Gastrocnemius medialis (tissue), 4 donors: ENCODE data around the gene APBA1. TPM values are rescaled to one million over a fixed set of nuclear protein-coding genes. Genes with fewer than 3 reads are reported as not detected.

Experiments
- ATAC-seq, 2 donors: fragments of 150-250 bp; one replicate each; pipeline ENCODE4 v1.9.1; 2016
- DNase-seq, 2 donors: peaks; one replicate each; pipeline ENCODE4 v3.0.0-alpha.2; 2019
- H3K27ac ChIP-seq, 4 donors: fragments of 200-600 bp; sonication (generic); 1 replicate in 1 of 4; 2 replicates in 3 of 4; pipeline ENCODE4 v1.5.1; 2016 to 2018; ENCODE audit warnings: mild to moderate bottlenecking in 2 of 4, moderate library complexity in 1 of 4
- H3K27me3 ChIP-seq, 3 donors: fragments of 200-600 bp; sonication (generic) in 2 of 3; 1 replicate in 1 of 3; 2 replicates in 2 of 3; pipeline versions ENCODE4 v1.5.1 to v1.6.0; 2016 to 2019; ENCODE audit warnings: mild to moderate bottlenecking in 1 of 3, moderate library complexity in 1 of 3
- H3K36me3 ChIP-seq, 2 donors: fragments of 200-600 bp; sonication (generic) in 1 of 2; one replicate each; pipeline ENCODE4 v1.5.1; 2017 to 2018
- H3K4me1 ChIP-seq, 2 donors: fragments of 200-600 bp; sonication (generic) in 1 of 2; one replicate each; pipeline ENCODE4 v1.5.1; 2016 to 2017; ENCODE audit warnings: mild to moderate bottlenecking in 2 of 2
- H3K4me3 ChIP-seq, 4 donors: fragments of 200-600 bp; sonication (generic) in 3 of 4; 1 replicate in 1 of 4; 2 replicates in 3 of 4; pipeline ENCODE4 v1.5.1; 2016 to 2019; ENCODE audit warnings: mild to moderate bottlenecking in 2 of 4
- H3K9me3 ChIP-seq, 3 donors: fragments of 200-600 bp; sonication (generic) in 2 of 3; 1 replicate in 1 of 3; 2 replicates in 2 of 3; pipeline ENCODE4 v1.5.1; 2016 to 2019
- CTCF ChIP-seq, 5 experiments: fragments of 450-650 bp in 3 of 5; fragments of 200-600 bp in 2 of 5; sonication (generic) in 2 of 5; IDR thresholded peaks in 4 of 5; conservative IDR thresholded peaks in 1 of 5; 1 replicate in 4 of 5; 2 replicates in 1 of 5; pipeline ENCODE4 v1.5.1; 2016 to 2019; ENCODE audit warnings: antibody characterized with exemption in 5 of 5, mild to moderate bottlenecking in 3 of 5, moderate library complexity in 3 of 5
- POLR2A ChIP-seq, 2 donors: fragments of 450-650 bp; IDR thresholded peaks; one replicate each; pipeline ENCODE4 v1.6.1; 2017; ENCODE audit warnings: antibody characterized with exemption in 2 of 2, mild to moderate bottlenecking in 2 of 2, moderate library complexity in 2 of 2
- in situ Hi-C, 4 donors: fragments of 200-750 bp; cut with MboI; loops; one replicate each; pipeline versions ENCODE4 v1.15.0 to v1.8.0; 2017; ENCODE audit warnings: low sequenced_read_pairs in 4 of 4
- intact Hi-C: fragments of 100-400 bp; cut with DNase I; formaldehyde crosslinking; loops from one replicate; pipeline ENCODE4 v1.15.1; 2023; ENCODE audit warnings: low total_unique reads
- total RNA-seq, 4 donors: library from RNA; depleted of rRNA; stranded (reverse); fragments of >200 nt; gene quantifications; one replicate each; pipeline versions ENCODE4 v1.1.0 to v1.2.3, GENCODE V29; 2016

Gene APBA1
- total RNA-seq, 4 donors from 2014 or later: 0.61 to 2.3 (median 1.4) TPM

- intact Hi-C loops (no loop called here), in situ Hi-C loops (no loop called here)
- Histone ChIP-seq H3K27ac (no peak overlapping the region), H3K9me3 (no peaks in the 10 kb centered on the region), H3K27me3 (no peaks in the 10 kb centered on the region), H3K4me1 (peaks cover 0 to 3% of the 10 kb centered on the region in 2 donors), H3K4me3 (no peak overlapping the region), H3K36me3 (no peaks in the 10 kb centered on the region)
- ATAC-seq (no peak), DNase-seq (no peak)
- TF ChIP-seq POLR2A (IDR thresholded peaks at IDR 0.05): no peak
- no peak for TF ChIP-seq CTCF (IDR thresholded peaks at IDR 0.05 in 4 of 5, conservative IDR thresholded peaks at IDR 0.05 in 1 of 5)
These were observed 49.5 kb downstream of the APBA1 start for GRCh38 chr9:69622676-69623075.

- no peak overlapping the region for H3K4me3 ChIP-seq
- in situ Hi-C loops (no loop called here), intact Hi-C loops (no loop called here)
- no peaks in the 10 kb centered on the region for H3K27me3 ChIP-seq
- no peak for ATAC-seq
- no peak overlapping the region for H3K27ac ChIP-seq
- no peak for DNase-seq
- TF ChIP-seq CTCF (IDR thresholded peaks at IDR 0.05 in 4 of 5, conservative IDR thresholded peaks at IDR 0.05 in 1 of 5): no peak
- no peak for TF ChIP-seq POLR2A (IDR thresholded peaks at IDR 0.05)
- H3K36me3 ChIP-seq: no peaks in the 10 kb centered on the region
- no peaks in the 10 kb centered on the region for H3K9me3 ChIP-seq
- H3K4me1 ChIP-seq: peaks cover 0 to 3% of the 10 kb centered on the region in 2 donors
These were observed 50.3 kb downstream of the APBA1 start for GRCh38 chr9:69621730-69622460.

- Histone ChIP-seq H3K4me3 (no peak overlapping the region), H3K4me1 (peaks cover 0 to 3% of the 10 kb centered on the region in 2 donors), H3K27me3 (no peaks in the 10 kb centered on the region), H3K9me3 (no peaks in the 10 kb centered on the region), H3K36me3 (no peaks in the 10 kb centered on the region), H3K27ac (no peak overlapping the region)
- in situ Hi-C loops: no loop called here
- ATAC-seq (no peak), DNase-seq (no peak)
- intact Hi-C loops: no loop called here
- no peak for TF ChIP-seq CTCF (IDR thresholded peaks at IDR 0.05 in 4 of 5, conservative IDR thresholded peaks at IDR 0.05 in 1 of 5)
- no peak for TF ChIP-seq POLR2A (IDR thresholded peaks at IDR 0.05)
These were observed 51.4 kb downstream of the APBA1 start for GRCh38 chr9:69620731-69621130.

- intact Hi-C loops (no loop called here), in situ Hi-C loops (no loop called here)
- no peak overlapping the region for H3K4me3 ChIP-seq
- no peak for TF ChIP-seq CTCF (IDR thresholded peaks at IDR 0.05 in 4 of 5, conservative IDR thresholded peaks at IDR 0.05 in 1 of 5)
- TF ChIP-seq POLR2A (IDR thresholded peaks at IDR 0.05): no peak
- ATAC-seq (no peak), DNase-seq (no peak)
- no peaks in the 10 kb centered on the region for H3K36me3 ChIP-seq
- H3K27me3 ChIP-seq: no peaks in the 10 kb centered on the region
- H3K9me3 ChIP-seq: no peaks in the 10 kb centered on the region
- no peak overlapping the region for H3K27ac ChIP-seq
- peaks cover 0 to 3% of the 10 kb centered on the region in 2 donors for H3K4me1 ChIP-seq
These were observed 52.9 kb downstream of the APBA1 start for GRCh38 chr9:69619233-69619632.

GRCh38 chr9:69617006-69617405 lies 55.2 kb downstream of the APBA1 start:
- no peaks in the 10 kb centered on the region for H3K36me3 ChIP-seq
- H3K9me3 ChIP-seq: no peaks in the 10 kb centered on the region
- ATAC-seq: no peak
- no peak overlapping the region for H3K4me3 ChIP-seq
- peaks cover 0 to 3% of the 10 kb centered on the region in 2 donors for H3K4me1 ChIP-seq
- no peak overlapping the region for H3K27ac ChIP-seq
- no peaks in the 10 kb centered on the region for H3K27me3 ChIP-seq
- TF ChIP-seq POLR2A (IDR thresholded peaks at IDR 0.05) (no peak), CTCF (IDR thresholded peaks at IDR 0.05 in 4 of 5, conservative IDR thresholded peaks at IDR 0.05 in 1 of 5) (no peak)
- DNase-seq: no peak
- intact Hi-C loops: no loop called here
- in situ Hi-C loops: no loop called here
